OCI-M2 (cell line): ENCODE results near the gene KIF19.

Source experiments
- DNase-seq: peaks from one replicate; lab custom pipeline; 2025; ENCODE audit not compliant: unreplicated experiment; lab: John Stamatoyannopoulos, UW

KIF19 gene

DNA sequence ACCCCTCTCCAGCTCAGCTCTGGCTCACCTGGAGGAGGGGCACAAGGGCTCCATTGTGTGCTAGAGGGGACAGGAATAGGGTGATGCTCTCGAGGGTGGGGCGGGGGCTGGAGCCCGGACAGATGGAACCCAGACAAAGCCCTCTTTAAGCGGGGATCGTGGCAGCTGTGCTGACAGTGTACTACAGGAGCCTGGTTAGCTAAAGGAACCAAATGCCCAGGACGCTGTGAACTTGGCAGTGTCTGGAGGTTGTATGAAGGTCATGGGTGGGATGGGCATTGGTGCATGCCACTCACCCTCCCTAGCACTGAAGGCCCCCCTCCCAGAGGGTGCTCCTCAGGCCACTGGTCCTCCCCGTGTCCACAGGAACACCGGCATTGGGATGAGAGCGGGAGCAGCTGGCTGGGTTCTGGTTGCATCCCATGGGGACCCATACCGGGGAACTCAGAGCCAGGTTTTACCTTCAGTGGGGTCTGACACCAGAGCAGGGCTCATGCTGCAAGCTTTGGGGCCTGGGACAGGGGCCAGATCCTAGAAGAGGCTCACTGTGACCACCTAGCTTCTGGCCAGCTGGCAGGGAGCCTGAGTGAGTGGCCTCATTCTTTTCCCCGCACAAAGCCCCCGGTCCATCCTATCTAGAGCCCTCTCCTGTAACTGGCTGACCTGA, 11.9 kb downstream of the KIF19 start:
- DNase-seq, result no peak

DNA sequence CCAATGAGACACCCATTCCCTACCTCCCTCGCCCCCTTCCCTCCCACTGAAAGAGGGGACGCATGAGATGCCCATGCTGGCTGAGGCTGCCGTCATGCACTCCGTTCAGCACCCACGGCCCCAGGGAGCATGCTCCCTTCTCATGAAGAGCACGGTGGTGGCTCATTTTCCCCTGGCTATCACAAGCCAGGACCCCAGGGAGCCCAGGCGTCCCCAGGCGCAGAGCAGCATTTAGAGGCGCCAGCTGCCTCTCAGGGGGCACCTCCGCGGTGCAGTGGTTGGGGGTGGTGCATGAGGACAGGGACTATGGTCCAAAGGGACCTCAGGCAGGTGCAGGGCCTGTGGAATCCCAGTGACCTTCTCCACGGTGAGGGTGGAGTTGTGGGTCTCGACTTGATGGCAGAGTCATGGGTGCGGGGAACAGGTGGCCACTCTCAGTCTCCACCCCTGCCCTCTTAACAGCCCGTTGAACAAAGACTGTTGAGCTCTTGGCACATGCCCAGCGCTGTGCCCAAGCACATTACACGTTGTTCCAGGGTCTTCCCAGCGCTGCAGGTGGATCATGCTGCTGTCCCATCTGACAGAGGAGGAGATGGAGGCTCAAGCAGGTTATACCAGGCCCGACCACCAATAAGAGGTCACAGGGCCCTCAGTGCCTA, 13.6 kb downstream of the KIF19 start:
- no peak for DNase-seq

DNA sequence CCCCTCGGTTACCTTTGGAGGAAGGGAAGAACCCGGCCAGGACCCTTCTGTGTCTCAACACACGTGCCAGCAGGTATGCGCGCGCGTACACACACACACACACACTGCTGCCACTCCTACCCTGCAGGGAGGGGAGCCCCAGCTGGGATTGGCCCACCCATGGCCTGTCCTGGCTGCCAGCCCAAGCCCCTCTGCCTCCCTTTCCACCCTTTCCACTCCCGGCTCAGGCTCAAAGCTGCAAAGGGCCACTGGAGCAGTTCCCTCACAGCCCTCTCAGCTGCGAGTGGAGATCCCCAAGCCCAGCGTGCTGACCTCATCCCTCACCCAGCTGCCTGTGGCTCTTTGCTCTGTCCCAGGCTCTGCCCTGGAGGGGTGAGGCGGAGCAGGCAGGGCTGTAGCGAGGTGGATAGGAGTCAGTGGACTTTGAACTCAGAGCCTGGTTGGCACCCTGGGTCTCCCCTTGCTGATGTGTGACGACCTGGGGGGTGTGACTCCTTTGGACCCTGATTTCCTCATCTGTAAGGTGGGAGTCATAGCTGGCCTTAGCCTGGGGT, 14.5 kb downstream of the KIF19 start:
- DNase-seq, result no peak

DNA sequence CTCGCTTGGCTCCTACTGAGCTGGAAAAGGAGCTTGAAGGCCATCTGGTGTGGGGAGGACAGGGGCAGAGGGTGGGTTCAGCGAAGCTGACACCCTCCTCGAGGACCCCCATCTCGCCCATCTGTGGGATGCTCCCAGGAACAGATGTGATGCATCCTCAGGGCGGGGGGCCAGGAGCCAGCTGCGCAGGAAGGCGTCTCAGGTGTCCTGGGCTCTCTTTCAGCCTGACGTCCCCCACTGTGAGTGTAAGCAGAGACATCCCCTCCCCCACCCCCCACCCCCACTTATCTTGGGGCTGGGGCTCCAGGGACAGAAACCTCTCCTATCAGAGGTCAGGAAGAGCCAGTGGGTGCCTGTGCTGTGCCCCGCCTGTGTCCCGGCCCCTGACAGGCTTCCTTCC, 16.2 kb downstream of the KIF19 start:
- DNase-seq, result no peak

DNA sequence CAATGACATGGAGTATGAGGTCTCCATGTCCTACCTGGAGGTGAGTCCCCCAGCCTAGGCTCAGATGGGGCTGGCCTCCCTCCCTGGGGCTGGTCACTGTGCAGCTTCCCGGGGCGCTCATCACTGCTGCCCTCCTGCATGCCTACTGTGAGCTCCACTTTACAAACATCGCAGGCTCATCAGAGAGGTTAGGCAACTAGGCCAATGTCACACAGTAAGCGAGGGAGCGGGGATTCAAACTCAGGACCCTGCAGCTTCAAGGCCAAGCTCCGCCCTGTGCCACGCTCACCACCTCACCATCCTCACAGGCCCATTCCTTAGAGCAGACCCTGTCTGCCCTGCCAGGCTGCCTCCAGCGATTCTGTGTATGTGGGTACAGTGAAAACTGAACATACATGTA, 17.1 kb downstream of the KIF19 start:
- DNase-seq, result no peak

DNA sequence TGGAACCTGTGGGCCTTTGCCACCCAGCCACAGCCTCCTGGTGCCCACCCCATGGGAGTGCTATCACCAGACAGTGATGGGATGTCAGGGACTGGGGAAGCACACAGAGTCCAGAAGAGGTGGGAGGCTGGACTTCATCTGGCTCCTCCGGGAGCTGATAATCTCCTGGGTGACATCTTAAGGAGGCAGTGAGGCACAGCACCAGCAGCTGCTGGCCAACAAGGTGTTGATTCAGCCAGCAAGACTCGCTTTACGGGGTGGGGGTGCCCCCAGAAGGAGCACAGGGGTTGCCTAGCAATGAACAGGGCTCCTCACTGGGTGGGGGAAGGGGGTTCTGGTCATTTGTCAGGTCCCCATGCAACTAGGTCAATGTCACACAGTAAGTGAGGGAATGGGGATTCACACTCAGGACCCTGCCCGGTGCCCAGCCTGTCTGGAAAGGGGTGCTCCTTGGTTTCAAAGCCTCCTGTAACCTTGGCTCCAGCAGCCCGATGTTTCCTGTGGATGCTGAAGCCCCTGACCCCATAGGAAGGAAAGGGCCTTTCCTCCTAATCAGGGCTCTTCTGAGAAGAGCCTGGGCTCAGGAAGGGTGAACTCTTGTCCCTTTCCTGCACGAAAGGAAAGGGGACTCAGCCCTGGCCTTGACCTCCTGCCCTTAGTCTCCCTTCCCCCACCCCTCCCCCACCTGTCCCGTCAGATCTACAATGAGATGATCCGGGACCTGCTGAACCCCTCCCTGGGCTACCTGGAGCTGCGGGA, 17.7 kb downstream of the KIF19 start:
- no peak for DNase-seq

DNA sequence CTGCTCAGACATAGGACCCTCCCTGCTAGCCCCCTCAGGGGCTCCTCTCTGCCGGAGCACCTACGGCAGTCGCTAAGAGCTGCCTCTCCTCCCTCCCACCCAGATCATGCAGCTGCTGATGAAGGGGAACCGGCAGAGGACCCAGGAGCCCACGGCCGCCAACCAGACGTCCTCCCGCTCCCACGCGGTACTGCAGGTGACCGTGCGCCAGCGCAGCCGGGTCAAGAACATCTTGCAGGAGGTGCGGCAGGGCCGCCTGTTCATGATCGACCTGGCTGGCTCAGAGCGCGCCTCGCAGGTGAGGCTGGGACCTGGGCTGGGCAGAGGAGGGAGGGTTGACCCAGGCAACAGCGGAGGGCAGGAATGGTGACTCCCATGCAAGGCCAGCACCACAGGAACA, 18.6 kb downstream of the KIF19 start:
- no peak for DNase-seq

DNA sequence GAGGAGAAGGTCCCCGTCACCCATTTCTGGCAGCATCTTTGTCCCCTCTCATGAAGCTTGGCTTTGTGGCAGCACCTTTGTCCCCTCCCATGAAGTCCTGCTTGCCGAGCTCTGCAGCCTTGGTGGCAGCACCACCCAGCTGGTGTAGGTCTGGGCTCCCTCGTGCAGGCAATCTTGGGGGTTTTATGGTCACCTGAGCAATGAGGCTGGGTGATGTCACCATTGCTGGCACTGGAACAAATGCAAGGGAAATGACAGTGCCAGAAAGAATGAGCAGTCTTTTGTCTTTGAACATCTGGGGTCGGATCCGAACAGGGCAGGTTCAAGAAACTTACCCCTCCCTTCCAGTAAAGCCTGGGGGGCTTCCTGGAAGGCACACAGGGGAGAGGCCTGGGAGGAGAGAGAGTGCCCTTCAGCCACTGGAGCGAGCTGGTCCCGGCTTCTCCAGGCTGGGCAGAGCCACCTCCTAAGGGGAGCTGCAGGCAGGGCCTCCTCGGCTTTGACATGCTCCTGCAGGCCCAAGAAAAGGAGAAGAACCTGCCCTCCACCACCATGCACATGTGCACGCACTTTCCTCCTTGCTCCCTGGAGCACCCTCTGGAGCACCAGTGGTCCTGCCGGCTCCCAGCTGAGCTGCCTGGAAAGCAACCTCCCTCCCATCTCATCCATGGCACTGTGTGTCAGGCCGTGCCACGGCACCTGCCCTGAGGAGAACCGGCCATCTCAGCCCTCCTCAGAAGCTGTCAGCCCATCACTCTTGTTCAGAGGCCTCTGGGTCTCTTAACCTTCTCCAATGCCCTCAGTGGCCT, 19.6 kb downstream of the KIF19 start:
- no peak for DNase-seq

DNA sequence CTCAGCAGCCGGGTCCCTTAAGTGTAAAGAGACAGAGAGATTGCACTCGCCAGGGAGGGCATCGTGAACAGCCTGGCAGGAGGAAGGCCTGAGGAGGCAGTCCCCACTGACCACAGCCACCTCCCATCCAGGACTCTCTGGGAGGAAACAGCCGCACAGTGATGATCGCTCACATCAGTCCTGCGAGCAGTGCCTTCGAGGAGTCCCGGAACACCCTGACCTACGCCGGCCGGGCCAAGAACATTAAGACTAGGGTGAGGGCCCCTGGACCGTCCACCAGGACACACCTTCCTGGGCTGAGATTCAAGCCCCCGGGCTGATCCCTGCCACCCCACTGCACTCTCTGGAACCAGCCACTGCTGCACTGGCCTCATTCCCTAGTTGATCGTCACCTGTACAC, 21.6 kb downstream of the KIF19 start:
- no peak for DNase-seq

DNA sequence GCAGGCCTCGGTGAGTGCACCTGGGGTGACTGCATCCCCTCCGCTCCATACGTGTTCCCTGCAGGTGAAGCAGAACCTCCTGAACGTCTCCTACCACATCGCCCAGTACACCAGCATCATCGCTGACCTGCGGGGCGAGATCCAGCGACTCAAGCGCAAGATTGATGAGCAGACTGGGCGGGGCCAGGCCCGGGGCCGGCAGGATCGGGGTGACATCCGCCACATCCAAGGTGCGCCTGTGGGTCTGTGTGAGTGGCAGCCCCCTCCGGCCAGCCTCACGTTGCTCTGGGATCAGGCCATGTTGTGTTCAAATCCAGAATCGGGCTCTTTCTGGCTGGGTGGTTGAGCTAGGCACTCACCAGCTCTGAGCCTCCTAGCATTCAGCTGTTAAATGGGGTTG, 23.1 kb downstream of the KIF19 start:
- DNase-seq, result no peak

DNA sequence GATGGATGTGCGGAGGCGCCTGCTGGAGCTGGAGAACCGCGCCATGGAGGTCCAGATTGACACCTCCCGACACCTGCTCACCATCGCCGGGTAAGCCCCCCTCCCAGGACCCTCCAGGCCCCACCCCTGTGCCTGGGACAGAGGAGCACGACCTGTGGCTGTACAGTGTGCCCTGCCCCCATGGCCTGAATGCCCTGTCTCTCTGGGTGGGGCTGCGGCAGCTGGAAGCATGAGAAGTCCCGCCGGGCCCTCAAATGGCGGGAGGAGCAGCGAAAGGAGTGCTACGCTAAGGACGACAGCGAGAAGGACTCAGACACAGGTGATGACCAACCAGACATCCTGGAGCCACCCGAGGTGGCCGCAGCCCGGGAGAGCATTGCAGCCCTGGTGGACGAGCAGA, 24.5 kb downstream of the KIF19 start:
- DNase-seq, result no peak

DNA sequence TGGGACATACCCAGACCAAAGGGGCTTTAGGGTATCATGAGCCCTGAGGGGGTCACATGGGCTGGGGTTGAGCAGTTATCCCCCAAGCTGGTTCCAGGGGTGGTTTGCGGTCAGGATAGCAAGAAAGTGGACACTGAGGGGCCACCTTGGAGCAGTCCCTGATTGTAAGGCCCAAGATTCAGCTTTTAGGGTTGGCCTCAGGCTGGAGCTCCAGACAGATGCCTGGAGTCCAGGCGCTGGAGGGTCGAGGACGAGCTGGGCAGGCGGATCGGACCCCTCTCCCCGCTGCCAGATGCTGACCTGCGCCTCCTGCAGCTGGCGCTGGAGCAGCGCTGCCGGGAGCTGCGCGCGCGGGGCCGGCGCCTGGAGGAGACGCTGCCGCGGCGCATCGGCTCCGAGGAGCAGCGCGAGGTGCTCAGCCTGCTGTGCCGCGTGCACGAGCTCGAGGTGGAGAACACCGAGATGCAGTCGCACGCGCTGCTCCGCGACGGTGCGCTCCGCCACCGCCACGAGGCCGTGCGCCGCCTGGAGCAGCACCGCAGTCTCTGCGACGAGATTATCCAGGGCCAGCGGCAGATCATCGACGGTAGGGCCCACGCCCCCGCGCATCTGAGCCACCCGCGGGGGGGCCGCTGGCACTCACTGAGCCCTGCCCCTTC, 25.7 kb downstream of the KIF19 start:
- no peak for DNase-seq

DNA sequence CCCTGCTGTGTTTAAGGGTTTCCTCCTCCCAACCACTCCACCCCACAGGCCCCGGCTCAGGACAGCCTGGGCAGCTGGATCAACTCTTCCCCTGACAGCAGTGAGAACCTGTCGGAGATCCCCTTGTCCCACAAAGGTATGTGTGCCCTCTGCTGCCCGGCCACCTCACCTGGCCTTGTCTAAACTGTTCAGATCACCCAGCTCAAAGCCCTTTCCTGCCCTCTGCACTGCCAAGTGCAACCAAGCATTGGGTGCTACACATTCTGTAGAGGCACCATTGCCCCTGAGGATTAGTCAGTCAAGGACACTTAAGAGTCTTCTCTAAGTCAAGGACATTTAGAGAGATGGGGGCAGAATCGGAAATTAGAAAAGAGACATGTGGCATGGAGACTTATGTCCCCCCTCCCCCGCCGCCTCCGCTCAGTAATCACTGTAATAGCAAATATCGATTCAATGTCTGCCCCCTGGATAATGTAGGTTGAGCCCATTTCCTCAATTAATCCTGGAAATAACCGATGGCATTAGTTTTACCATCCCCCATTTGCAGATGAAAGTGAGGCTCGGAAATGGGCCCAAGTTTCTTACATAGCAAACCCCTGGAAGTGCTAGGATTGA, 27.5 kb downstream of the KIF19 start:
- no peak for DNase-seq

DNA sequence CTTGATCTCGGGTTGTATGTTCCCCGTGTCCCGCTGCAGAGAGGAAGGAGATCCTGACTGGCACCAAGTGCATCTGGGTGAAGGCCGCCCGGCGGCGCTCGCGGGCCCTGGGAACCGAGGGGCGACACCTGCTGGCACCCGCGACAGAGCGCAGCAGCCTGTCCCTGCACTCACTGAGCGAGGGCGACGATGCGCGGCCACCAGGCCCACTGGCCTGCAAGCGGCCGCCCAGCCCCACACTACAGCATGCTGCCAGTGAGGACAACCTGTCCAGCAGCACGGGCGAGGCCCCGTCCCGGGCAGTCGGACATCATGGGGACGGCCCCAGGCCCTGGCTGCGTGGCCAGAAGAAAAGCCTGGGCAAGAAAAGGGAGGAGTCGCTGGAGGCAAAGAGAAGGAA, 28.1 kb downstream of the KIF19 start:
- no peak for DNase-seq

DNA sequence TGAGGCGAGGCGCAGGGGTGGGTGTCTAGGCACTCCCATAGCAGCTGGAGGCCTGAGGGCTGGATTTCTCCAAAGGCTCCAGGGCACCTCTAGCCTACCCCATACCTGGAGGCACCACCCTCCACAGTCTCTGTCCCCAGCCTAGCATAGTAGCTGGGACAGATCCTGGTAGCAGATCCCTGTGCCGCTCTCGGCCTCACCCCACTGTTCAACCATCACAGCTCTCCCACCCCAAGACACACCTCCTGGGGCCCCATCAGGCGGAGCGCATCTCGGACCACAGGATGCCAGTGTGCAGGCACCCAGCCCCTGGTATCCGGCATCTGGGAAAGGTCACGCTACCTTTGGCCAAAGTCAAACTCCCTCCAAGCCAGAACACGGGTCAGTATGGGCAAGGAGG, 28.5 kb downstream of the KIF19 start:
- DNase-seq, result no peak

DNA sequence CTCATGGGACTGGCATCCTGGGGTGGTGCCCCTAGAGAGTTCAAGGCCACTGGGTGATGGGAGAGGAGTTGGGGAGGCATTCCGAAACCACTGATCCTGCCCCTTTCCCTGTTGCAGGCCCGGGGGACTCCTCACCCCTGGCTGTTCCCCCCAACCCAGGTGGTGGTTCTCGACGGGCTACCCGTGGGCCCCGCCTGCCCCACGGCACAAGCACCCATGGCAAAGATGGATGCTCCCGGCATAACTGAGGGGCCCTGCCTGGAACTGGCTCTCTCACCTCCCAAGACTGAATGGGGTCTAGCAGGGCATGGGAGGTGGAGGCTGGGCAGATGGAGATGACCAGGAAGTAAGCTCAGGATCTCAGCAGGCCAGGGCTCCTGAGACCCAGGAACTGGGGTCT, 29.0 kb downstream of the KIF19 start:
- DNase-seq, result no peak

DNA sequence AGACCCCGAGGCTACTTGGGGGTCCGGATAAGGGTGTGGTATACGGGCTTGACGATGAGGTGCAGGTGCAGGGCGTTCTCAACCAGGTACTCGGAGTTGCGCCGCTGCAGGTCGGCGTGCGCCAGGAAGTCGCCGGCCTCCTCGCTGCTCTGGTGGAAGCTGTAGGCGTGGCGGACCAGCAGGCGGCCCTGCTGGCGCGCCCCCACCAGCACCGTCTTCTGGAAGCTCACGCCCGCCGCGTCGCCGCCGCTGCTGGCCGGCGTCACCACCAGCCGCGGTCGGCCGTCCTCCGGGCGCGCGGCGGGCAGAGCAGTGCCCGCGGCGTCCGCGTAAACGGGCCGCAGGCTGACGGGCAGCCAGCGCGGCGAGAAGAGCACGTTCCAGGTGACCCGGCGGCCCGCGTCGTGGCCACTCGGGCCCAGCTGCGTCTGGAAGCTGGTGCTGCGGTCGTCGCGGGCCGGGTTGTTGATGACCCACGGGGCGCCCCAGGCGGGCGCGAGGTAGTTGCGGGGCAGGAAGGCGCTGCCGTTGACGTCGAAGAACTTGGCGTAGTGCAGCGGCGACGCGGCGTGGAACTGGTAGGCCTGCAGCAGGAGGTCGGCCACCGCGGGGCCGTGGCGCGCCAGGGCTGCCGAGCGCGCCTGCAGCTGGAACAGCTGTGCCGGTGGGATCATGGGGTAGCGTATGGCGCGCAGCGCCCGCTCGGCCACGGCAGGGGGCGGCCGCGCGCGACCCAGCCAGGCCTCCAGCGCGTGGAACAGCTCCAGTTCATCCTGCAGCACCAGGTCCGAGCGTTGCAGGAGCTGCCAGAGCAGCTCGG, 30.8 kb downstream of the KIF19 start:
- DNase-seq, result no peak

DNA sequence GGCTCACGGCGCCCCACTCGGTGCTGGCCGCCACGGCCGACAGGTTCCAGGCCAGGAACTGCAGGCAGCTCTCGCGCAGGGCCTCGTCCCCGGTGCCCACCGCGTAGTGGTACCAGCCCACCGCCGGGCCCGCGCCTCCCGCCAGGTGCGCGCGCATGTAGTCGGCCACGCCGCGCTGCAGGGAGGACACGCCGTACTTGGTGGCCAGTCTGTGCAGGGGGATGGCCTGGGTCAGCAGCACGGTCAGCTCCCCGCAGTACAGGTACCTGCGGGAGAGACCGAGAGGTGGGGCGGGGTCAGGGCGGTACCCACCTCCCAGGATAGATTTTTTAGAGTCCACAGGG, 31.4 kb downstream of the KIF19 start:
- no peak for DNase-seq

DNA sequence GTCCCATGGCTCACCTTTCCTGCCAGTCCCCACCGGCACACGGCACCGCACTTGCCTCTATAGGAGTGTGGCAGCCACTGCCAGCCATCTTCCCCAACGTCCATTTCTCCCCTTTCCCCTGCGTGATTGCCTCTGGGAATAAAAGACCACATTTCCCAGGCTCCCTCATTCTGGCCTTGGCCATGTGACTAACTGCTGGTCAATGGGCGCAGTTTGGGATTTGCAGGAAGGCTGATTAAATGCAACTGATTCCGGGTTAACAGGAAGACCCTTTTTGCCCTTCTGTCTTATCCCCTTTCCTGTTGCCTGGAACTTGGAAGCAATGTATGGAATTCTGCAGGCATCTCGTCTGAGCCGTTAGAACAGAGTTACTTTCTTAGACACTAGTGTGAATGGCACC, 32.7 kb downstream of the KIF19 start:
- DNase-seq, result no peak

DNA sequence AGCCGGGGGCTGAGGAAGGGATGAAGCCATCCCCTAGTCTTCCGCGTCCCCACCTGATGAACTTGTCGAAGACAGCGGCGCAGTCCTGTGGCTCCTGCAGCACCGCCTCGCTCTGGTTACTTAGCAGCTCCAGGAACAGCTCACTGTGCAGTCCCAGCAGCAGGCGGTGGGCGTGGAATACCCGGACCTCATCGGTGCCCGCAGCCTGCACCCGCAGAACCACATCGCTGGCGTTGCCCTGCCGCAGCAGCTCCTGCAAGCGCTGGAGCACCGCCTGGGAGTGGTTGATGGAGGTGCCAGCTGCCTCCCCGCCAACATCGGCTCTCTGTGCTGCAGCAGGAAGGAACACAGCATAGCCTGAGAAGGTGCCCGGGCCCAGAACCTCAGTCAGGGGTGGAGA, 33.9 kb downstream of the KIF19 start:
- no peak for DNase-seq
